AG10803 (cell line): Measurements from ENCODE around the gene CDC42BPB.
"Not testable (repeated sequence)": the region's sequence is repeated elsewhere in the genome, so short reads cannot be mapped to it uniquely, and the experiment has no call there.

ENCODE experiments used
- DNase-seq: peaks from one replicate; pipeline ENCODE4 v3.0.0; 2010; ENCODE audit warnings: low read depth
- H3K4me3 ChIP-seq: 2 replicates; pipeline ENCODE4 v1.5.1; 2011; ENCODE audit warnings: mild to moderate bottlenecking, low read length, control low read depth
- TF ChIP-seq, protein P1 (sequence below): conservative IDR thresholded peaks from 2 replicates; pipeline ENCODE4 v1.5.1; 2011; ENCODE audit warnings: mild to moderate bottlenecking, low read length, control low read depth, inconsistent platforms

CDC42BPB gene

GRCh38 chr14:102929241-102930137 lies 127.9 kb downstream of the CDC42BPB start:
- TF ChIP-seq, protein P1, sequence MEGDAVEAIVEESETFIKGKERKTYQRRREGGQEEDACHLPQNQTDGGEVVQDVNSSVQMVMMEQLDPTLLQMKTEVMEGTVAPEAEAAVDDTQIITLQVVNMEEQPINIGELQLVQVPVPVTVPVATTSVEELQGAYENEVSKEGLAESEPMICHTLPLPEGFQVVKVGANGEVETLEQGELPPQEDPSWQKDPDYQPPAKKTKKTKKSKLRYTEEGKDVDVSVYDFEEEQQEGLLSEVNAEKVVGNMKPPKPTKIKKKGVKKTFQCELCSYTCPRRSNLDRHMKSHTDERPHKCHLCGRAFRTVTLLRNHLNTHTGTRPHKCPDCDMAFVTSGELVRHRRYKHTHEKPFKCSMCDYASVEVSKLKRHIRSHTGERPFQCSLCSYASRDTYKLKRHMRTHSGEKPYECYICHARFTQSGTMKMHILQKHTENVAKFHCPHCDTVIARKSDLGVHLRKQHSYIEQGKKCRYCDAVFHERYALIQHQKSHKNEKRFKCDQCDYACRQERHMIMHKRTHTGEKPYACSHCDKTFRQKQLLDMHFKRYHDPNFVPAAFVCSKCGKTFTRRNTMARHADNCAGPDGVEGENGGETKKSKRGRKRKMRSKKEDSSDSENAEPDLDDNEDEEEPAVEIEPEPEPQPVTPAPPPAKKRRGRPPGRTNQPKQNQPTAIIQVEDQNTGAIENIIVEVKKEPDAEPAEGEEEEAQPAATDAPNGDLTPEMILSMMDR, result no peak
- H3K4me3 ChIP-seq, result no peak overlapping the region
- DNase-seq, result no peak

DNA sequence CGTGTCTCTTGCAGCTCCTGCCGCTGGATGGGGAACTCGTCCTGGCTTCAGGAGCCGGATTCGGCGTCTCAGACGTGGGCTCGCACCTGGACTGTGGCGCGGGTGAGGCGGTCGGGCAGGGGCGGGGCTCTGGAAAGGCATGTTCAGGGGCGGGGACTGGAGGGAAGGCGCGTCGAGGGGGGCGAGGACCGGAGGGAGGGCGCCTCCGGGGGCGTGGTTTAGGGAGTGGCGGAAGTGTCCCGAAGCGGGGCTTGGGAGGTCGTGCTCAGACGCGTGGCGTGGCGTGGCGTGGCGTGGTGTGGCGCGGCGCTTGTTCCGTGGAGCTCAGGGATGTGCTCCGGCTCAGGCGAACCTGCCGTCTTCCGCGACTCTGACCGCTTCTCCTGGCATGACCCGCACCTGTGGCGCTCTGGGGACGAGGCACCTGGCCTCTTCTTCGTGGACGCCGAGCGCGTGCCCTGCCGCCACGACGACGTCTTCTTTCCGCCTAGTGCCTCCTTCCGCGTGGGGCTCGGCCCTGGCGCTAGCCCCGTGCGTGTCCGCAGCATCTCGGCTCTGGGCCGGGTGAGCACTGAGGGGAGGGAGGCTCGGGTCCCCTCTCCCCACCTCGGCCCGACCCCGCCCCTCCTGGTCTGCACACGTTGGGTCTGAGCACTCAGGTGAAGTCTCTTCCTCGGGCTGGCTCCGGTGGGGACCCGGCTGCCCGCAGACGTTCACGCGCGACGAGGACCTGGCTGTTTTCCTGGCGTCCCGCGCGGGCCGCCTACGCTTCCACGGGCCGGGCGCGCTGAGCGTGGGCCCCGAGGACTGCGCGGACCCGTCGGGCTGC lies 128.7 kb downstream of the CDC42BPB start:
- DNase-seq, result peak; percentile 17
- peak overlapping the region; percentile 43 for H3K4me3 ChIP-seq
- TF ChIP-seq, protein P1, result no peak

GRCh38 chr14:102927878-102928411 lies 129.4 kb downstream of the CDC42BPB start:
- peak overlapping the region; percentile 34 for H3K4me3 ChIP-seq
- TF ChIP-seq, protein P1, result no peak
- no peak for DNase-seq

DNA sequence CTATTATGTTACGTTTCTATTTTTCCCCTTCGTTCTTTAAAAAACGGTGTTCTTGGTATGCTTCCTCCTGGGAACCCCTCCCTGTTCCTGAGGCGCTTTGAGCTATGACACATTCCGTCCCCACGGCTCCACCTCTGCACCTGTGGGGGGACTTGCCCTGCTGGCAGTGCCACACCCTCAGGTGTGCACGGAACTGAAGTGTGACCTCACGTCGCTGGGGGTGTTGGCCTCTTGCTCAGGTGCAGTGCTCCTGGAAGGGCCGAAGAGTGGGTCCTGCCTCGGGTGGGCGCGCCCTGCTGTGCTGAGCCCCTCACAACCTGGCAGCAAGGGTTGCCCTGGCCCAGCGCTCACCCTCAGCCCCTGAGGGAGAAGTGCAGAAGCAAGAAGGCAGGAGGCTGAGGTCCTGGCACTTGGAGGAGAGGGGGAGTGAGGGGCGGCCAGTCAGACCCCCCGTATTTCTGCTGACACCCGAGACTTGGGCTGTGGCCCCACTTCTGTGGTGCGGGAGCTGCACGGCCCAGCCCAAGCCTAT lies 129.9 kb downstream of the CDC42BPB start:
- DNase-seq, result no peak
- TF ChIP-seq, protein P1, result no peak
- no peak overlapping the region for H3K4me3 ChIP-seq

- H3K4me3 ChIP-seq, DNase-seq: not testable (repeated sequence)
Measured at GRCh38 chr14:102926840-102927239, 130.5 kb downstream of the CDC42BPB start.

DNA sequence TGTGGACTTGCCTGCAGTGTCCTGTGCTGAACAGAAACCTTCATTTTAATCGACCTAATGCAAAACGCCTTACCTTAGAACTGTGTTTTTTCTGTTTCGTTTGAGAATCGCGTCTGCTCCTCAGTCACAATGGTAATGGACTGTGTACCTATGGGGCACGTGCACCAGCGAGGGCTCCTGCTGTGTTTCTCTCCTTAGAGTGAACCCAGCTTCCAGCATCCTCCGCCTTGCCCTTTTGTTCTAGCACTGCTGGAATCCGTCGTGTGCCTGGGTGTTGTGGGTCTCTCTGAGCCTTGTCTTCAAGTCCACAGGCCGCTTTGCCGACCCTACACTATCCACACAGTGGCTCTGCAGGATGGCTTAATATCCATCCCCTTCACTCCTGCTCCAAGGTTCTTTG lies 131.2 kb downstream of the CDC42BPB start:
- no peak overlapping the region for H3K4me3 ChIP-seq
- no peak for DNase-seq
- TF ChIP-seq, protein P1, result no peak

GRCh38 chr14:102925646-102926045 lies 131.7 kb downstream of the CDC42BPB start:
- TF ChIP-seq, protein P1, result no peak
- H3K4me3 ChIP-seq, result no peak overlapping the region
- DNase-seq, result no peak
